AG09309 (cell line): Measurements from ENCODE around the gene RGS18.
"Not testable (repeated sequence)": the region's sequence is repeated elsewhere in the genome, so short reads cannot be mapped to it uniquely, and the experiment has no call there.

Source experiments
- DNase-seq: peaks from one replicate; pipeline ENCODE4 v3.0.0-alpha.2; 2010; ENCODE audit warnings: low read depth
- H3K4me3 ChIP-seq: 2 replicates; pipeline ENCODE4 v1.5.1; 2011; ENCODE audit warnings: mild to moderate bottlenecking, low read depth, low read length, moderate library complexity; ENCODE audit not compliant: control insufficient read depth
- TF ChIP-seq, protein P1 (sequence below): IDR thresholded peaks from 2 replicates; pipeline ENCODE4 v1.5.1; 2011; ENCODE audit warnings: mild to moderate bottlenecking, low read depth, low read length, inconsistent platforms; ENCODE audit not compliant: insufficient read depth, control insufficient read depth; ENCODE audit errors: missing control alignments

Gene RGS18

DNA sequence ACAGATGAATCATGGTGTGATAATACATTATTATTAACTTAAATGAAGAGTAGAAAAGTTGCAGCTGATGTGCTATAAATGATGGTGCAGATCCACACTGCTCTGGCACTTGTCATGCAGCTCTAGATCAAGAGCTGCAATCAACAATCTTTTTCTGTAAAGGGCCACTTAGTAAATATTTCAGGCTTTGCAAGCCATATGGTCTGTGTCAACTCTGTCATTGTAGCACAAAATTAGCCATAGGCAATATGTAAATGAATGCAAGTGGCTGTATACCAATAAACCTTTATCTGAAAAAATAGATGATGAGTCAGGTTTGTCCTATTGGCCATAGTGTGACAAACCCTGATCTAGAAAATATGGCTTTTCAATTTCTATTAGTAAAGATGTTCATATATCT, 66.6 kb downstream of the RGS18 start:
- TF ChIP-seq, protein P1, sequence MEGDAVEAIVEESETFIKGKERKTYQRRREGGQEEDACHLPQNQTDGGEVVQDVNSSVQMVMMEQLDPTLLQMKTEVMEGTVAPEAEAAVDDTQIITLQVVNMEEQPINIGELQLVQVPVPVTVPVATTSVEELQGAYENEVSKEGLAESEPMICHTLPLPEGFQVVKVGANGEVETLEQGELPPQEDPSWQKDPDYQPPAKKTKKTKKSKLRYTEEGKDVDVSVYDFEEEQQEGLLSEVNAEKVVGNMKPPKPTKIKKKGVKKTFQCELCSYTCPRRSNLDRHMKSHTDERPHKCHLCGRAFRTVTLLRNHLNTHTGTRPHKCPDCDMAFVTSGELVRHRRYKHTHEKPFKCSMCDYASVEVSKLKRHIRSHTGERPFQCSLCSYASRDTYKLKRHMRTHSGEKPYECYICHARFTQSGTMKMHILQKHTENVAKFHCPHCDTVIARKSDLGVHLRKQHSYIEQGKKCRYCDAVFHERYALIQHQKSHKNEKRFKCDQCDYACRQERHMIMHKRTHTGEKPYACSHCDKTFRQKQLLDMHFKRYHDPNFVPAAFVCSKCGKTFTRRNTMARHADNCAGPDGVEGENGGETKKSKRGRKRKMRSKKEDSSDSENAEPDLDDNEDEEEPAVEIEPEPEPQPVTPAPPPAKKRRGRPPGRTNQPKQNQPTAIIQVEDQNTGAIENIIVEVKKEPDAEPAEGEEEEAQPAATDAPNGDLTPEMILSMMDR, result no peak
- no peak for DNase-seq
- no peak overlapping the region for H3K4me3 ChIP-seq

DNA sequence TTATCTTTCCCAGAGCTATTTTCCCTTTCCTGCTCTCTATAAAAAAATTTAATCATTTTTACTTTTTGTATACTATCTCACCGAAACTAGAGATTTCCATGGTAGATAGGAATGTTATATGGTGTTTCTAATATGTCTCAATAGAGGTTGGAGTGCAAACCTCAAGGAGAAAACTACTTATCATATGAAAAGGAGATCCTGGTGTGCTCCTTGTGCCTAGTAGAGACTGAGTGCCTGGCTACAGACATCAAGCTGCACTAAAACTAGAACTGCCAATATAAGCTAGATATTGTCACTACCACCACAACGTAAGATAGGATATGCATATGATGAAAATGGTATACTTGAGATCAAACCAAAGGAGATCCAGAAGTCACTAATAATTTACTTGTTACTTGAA, 67.0 kb downstream of the RGS18 start:
- TF ChIP-seq, protein P1, result no peak
- no peak overlapping the region for H3K4me3 ChIP-seq
- DNase-seq, result no peak

DNA sequence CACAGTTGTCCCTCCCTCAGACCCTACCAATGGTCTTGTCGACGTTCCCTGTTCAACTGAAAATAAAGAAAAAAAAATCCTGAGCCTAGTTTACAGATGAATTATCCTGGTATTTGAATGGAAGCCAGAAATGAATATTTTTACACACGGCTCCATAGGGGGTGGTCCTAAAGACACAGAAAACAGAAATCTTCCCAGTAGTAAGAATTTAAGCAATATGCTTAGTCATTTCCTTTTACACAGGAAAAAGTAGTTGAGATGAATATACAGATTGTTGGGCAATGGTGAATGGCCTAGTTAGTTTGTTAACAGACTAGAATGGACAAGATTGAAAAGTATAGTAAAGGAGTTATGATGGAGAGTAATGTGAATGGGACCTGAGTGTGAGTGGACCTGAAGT, 67.4 kb downstream of the RGS18 start:
- TF ChIP-seq, protein P1, result no peak
- H3K4me3 ChIP-seq, result no peak overlapping the region
- no peak for DNase-seq

DNA sequence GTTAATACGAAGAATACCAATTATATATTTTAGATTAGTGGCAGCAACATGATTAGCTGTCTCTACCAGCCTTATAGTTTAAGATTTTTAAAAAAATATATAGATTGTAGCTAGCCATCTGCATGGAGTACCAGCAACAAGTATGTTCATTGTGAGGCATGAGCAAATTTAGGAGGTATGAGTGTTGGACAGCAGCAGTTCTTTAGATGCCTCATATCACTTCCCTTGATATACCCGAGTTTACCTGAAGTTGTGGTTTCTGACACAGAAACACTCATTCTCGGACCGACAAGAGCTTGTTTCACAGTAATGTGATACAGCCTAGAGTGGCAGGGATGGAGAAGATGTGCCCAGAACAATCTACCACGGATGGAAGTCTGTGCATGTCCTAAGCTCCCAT, 69.1 kb downstream of the RGS18 start:
- TF ChIP-seq, protein P1, result no peak
- DNase-seq, result no peak
- no peak overlapping the region for H3K4me3 ChIP-seq

DNA sequence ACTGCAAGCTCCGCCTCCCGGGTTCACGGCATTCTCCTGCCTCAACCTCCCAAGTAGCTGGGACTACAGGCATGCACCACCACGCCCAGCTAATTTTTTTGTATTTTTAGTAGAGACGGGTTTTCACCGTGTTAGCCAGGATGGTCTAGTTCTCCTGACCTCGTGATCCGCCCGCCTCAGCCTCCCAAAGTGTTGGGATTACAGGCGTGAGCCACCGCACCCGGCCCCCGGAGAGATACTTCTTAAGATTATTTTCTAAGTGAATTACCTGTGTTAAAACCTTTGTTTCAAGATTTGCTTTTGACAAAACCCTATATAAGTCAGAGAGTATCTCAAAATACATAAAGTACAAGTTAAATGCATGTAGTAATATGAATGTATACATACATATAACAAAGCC, 69.7 kb downstream of the RGS18 start:
- DNase-seq, H3K4me3 ChIP-seq: not testable (repeated sequence)

DNA sequence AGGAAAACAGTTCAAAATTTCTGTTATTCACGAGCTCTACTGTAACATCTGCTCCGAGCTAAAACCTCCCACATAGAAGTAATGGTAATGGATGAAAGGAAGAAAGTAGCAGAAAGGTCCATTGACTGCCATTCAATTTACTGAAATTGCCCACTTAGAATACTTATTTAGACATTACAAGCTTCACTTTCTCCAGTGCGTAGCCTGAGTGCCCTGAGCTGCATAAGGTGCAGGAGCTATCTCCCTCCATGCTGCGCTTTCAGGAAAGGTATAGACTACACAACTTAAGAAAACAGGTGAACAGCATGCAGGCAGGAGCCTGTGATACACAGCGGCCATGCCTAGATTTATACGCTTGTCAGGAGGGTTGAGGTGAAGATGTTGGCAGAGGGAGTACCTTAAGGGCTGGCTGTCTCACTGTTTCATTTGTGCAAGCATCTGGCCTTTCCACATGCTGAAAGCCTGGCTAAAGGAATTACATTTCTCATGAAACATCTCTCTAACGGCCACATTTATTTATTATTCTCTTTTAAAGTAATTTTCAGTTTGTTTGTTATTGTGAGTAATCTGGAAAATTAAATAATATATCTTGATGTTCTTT, 74.7 kb downstream of the RGS18 start:
- DNase-seq, result no peak
- TF ChIP-seq, protein P1, result no peak
- no peak overlapping the region for H3K4me3 ChIP-seq

DNA sequence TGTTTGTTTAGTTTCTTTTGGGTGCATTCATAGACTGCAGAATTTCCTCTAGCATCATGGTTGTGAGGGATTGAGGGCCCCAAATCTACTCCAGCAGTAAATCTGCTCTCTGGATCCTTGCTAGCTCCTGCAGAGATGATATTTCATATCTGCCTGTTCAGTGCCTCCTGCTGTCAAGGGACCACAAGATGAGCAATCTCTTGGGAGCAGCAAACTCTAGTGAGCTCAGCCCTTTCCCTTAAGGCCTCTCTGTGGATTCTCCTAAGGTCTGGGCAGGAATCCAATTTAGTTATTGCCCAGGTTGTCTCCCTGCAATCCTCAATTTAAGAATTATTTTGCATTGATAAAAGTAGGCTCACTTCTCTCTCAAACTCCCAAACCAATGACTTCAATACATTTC, 76.9 kb downstream of the RGS18 start:
- no peak for DNase-seq
- H3K4me3 ChIP-seq, result no peak overlapping the region
- TF ChIP-seq, protein P1, result no peak
